ENCODE data around the gene HIF1A.
"Not testable (repeated sequence)": the region's sequence is repeated elsewhere in the genome, so short reads cannot be mapped to it uniquely, and the experiment has no call there.

HIF1A gene

GRCh38 chr14:61652526-61653262 is 42.6 kb upstream of the HIF1A start:
- in situ Hi-C loops (cut with HindIII; ENCODE audit: low sequenced_read_pairs), result no loop called here
- no peak overlapping the region for H3K4me3 ChIP-seq (ENCODE audit: low read depth, low read length)
- no peak for TF ChIP-seq CTCF (IDR thresholded peaks at IDR 0.05; ENCODE audit: low read depth, low read length, missing control alignments)
- no peak for DNase-seq (ENCODE audit: low read depth)

- no peak overlapping the region for H3K4me3 ChIP-seq (ENCODE audit: low read depth, low read length)
- no peak for TF ChIP-seq CTCF (IDR thresholded peaks at IDR 0.05; ENCODE audit: low read depth, low read length, missing control alignments)
- in situ Hi-C loops (cut with HindIII; ENCODE audit: low sequenced_read_pairs), result no loop called here
- DNase-seq (ENCODE audit: low read depth), result no peak
These were observed 41.8 kb upstream of the HIF1A start for GRCh38 chr14:61653507-61653906.

GRCh38 chr14:61654026-61654425 is 41.3 kb upstream of the HIF1A start:
- DNase-seq (ENCODE audit: low read depth), result no peak
- in situ Hi-C loops (cut with HindIII; ENCODE audit: low sequenced_read_pairs), result no loop called here
- H3K4me3 ChIP-seq (ENCODE audit: low read depth, low read length), result no peak overlapping the region
- no peak for TF ChIP-seq CTCF (IDR thresholded peaks at IDR 0.05; ENCODE audit: low read depth, low read length, missing control alignments)

GRCh38 chr14:61655777-61656176 is 39.5 kb upstream of the HIF1A start:
- no peak for TF ChIP-seq CTCF (IDR thresholded peaks at IDR 0.05; ENCODE audit: low read depth, low read length, missing control alignments)
- no peak overlapping the region for H3K4me3 ChIP-seq (ENCODE audit: low read depth, low read length)
- in situ Hi-C loops (cut with HindIII; ENCODE audit: low sequenced_read_pairs), result no loop called here
- DNase-seq (ENCODE audit: low read depth), result no peak

- TF ChIP-seq CTCF (IDR thresholded peaks at IDR 0.05; ENCODE audit: low read depth, low read length, missing control alignments), result no peak
- no peak for DNase-seq (ENCODE audit: low read depth)
- in situ Hi-C loops (cut with HindIII; ENCODE audit: low sequenced_read_pairs), result no loop called here
- H3K4me3 ChIP-seq (ENCODE audit: low read depth, low read length), result no peak overlapping the region
These were observed 39.0 kb upstream of the HIF1A start for GRCh38 chr14:61656341-61656740.

- DNase-seq (ENCODE audit: low read depth); H3K4me3 ChIP-seq (ENCODE audit: low read depth, low read length); in situ Hi-C loops (cut with HindIII; ENCODE audit: low sequenced_read_pairs): not testable (repeated sequence)
These were observed 37.2 kb upstream of the HIF1A start for GRCh38 chr14:61658111-61658510.

- no peak for DNase-seq (ENCODE audit: low read depth)
- in situ Hi-C loops (cut with HindIII; ENCODE audit: low sequenced_read_pairs), result no loop called here
- TF ChIP-seq CTCF (IDR thresholded peaks at IDR 0.05; ENCODE audit: low read depth, low read length, missing control alignments), result no peak
- H3K4me3 ChIP-seq (ENCODE audit: low read depth, low read length), result no peak overlapping the region
These were observed 35.7 kb upstream of the HIF1A start for GRCh38 chr14:61659582-61659981.
